Measurements from ENCODE around the gene C22orf42. TPM values are rescaled to one million over a fixed set of nuclear protein-coding genes. Genes with fewer than 3 reads are reported as not detected.

C22orf42 gene
- total RNA-seq, 2 donors from 2014 or later = not detected

DNA sequence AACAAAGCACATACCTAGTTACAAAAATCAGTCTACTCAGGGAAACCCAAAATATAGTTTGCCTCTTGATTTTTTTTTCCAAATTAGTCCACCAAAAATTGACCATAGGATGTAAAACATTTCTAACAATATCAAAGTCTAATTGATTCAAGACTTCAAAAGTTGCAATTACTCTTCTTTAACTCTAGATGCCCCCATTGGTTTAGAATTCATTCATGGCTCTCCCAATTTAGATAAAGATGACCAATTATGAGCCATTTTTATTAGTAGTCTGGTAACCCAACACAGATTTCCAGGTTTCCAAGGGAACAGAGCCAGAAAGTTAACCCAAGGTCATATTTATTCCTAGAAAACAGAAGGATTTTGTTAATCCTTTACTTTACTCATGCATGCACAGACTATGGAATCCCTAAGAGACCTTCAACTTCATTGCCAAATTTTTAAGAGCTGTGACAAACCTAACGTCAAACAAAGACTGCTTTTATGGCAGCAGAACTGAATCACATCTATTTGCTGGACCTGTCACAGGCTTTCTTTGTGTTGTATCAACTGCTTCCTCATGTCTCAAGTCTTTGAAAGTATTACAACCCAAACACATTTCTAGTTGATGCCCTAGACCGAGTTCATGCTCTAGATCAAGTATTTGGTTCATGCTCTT is 55.3 kb downstream of the C22orf42 start:
- Histone ChIP-seq H3K27ac (no peak overlapping the region), H3K36me3 (no peaks in the 10 kb centered on the region), H3K4me1 (ENCODE audit: control insufficient read depth in 1 of 2, low read depth in 2 of 2) (no peaks in the 10 kb centered on the region), H3K9me3 (no peaks in the 10 kb centered on the region), H3K27me3 (replicated peaks; ENCODE audit: insufficient read depth) (no peaks in the 10 kb centered on the region), H3K4me3 (no peak overlapping the region)
- no peak for ATAC-seq (ENCODE audit: insufficient number of reproducible peaks, low FRiP score, low read depth)
- TF ChIP-seq, protein P1, sequence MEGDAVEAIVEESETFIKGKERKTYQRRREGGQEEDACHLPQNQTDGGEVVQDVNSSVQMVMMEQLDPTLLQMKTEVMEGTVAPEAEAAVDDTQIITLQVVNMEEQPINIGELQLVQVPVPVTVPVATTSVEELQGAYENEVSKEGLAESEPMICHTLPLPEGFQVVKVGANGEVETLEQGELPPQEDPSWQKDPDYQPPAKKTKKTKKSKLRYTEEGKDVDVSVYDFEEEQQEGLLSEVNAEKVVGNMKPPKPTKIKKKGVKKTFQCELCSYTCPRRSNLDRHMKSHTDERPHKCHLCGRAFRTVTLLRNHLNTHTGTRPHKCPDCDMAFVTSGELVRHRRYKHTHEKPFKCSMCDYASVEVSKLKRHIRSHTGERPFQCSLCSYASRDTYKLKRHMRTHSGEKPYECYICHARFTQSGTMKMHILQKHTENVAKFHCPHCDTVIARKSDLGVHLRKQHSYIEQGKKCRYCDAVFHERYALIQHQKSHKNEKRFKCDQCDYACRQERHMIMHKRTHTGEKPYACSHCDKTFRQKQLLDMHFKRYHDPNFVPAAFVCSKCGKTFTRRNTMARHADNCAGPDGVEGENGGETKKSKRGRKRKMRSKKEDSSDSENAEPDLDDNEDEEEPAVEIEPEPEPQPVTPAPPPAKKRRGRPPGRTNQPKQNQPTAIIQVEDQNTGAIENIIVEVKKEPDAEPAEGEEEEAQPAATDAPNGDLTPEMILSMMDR (IDR thresholded peaks at IDR 0.05) = no peak
- DNase-seq (ENCODE audit: low spot score) = no peak

DNA sequence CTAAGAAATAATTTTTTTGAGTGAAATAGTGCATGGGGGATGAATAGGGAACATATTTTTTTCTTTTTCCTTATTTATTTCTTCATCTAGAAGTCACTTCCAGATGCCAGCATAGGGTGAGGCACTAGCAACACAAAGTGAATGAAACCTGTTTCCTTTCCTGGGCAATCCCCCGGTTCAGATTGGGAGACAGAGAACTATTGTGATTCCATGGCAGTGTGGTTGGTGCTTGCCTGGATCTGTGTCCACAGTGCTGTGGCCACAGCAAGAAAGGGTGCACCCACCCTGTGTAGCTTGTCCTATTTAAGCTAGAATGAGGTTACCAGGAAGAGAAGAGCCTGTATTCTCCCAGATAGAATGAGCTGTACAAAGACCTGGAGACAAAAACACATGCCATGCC is 58.4 kb downstream of the C22orf42 start:
- Histone ChIP-seq H3K27me3 (replicated peaks; ENCODE audit: insufficient read depth) (no peaks in the 10 kb centered on the region), H3K27ac (no peak overlapping the region), H3K4me3 (no peak overlapping the region), H3K9me3 (no peaks in the 10 kb centered on the region), H3K4me1 (ENCODE audit: control insufficient read depth in 1 of 2, low read depth in 2 of 2) (no peaks in the 10 kb centered on the region), H3K36me3 (no peaks in the 10 kb centered on the region)
- TF ChIP-seq, protein P1 (IDR thresholded peaks at IDR 0.05) = no peak
- ATAC-seq (ENCODE audit: insufficient number of reproducible peaks, low FRiP score, low read depth) (no peak), DNase-seq (ENCODE audit: low spot score) (no peak)

Other genes starting within 250 kb of the C22orf42 start
- 100 to 1,000 TPM; 174 to 175 TPM for gene YWHAH, start 214.8 kb downstream of the C22orf42 start, total RNA-seq
- not detected for gene SLC5A1, start 116.0 kb downstream of the C22orf42 start, total RNA-seq
- gene RFPL2, start 45.8 kb upstream of the C22orf42 start, total RNA-seq = not detected
- gene SLC5A4, start 96.0 kb upstream of the C22orf42 start, total RNA-seq = 1 to 10 TPM in 1 of 2 donors, under 1 TPM in 1; 0.49 to 1.2 TPM
- not detected for gene RFPL3, start 198.6 kb upstream of the C22orf42 start, total RNA-seq

Measured in thoracic aorta (tissue), 2 donors.